ENCODE data around the gene PRKCA.
A peak's percentile ranks its signal among the peaks of the same experiment; 100 is the strongest.

PRKCA gene

GRCh38 chr17:66524877-66525276, 222.5 kb downstream of the PRKCA start:
- Mint-ChIP-seq H3K36me3 (ENCODE audit: low read depth) (peaks cover 63% of the 10 kb centered on the region), H3K4me3 (no peak overlapping the region), H3K4me1 (peaks cover 64% of the 10 kb centered on the region), H3K9me3 (no peaks in the 10 kb centered on the region), H3K27ac (peak overlapping the region; percentile 68), H3K27me3 (no peaks in the 10 kb centered on the region)
- DNase-seq = no peak
- peak; percentile 69 for ATAC-seq

- H3K4me3 Mint-ChIP-seq = no peak overlapping the region
- peaks cover 67% of the 10 kb centered on the region for H3K36me3 Mint-ChIP-seq (ENCODE audit: low read depth)
- peaks cover 67% of the 10 kb centered on the region for H3K4me1 Mint-ChIP-seq
- H3K27me3 Mint-ChIP-seq = no peaks in the 10 kb centered on the region
- H3K9me3 Mint-ChIP-seq = no peaks in the 10 kb centered on the region
- no peak for ATAC-seq
- DNase-seq = no peak
- peak overlapping the region; percentile 2 for H3K27ac Mint-ChIP-seq
These were observed 222.9 kb downstream of the PRKCA start for GRCh38 chr17:66525338-66525737.

GRCh38 chr17:66526827-66527226, 224.4 kb downstream of the PRKCA start:
- Mint-ChIP-seq H3K36me3 (ENCODE audit: low read depth) (peaks cover 63% of the 10 kb centered on the region), H3K27me3 (no peaks in the 10 kb centered on the region), H3K4me1 (peaks cover 61% of the 10 kb centered on the region)

DNA sequence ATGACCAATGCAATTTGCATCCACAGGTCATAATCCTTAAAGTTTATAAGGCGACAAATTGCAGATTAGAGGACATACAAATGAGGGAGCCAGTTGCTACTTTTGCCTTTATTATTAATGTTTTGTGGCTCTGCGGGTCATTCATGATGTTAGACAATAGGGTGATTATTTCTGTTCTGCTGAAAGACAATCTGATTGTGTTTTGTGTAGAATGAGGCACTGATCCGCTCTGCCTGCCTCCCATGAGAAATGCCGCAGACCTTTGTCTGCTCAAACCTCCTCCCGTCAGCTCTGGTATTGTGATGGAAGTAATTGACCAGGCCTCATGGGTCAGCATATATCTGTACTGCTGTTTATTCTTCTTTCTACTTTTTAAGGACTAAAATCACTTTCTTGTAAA, 224.9 kb downstream of the PRKCA start:
- no peak overlapping the region for H3K27ac Mint-ChIP-seq
- no peaks in the 10 kb centered on the region for H3K27me3 Mint-ChIP-seq
- H3K4me3 Mint-ChIP-seq = no peak overlapping the region
- H3K9me3 Mint-ChIP-seq = no peaks in the 10 kb centered on the region
- DNase-seq (no peak), ATAC-seq (no peak)
- H3K36me3 Mint-ChIP-seq (ENCODE audit: low read depth) = peaks cover 59% of the 10 kb centered on the region
- H3K4me1 Mint-ChIP-seq = peaks cover 56% of the 10 kb centered on the region

More at GRCh38 chr17:66526827-66527226, 224.4 kb downstream of the PRKCA start:
- H3K27ac Mint-ChIP-seq = no peak overlapping the region
- ATAC-seq = no peak
- H3K9me3 Mint-ChIP-seq = no peaks in the 10 kb centered on the region
- no peak for DNase-seq
- no peak overlapping the region for H3K4me3 Mint-ChIP-seq

DNA sequence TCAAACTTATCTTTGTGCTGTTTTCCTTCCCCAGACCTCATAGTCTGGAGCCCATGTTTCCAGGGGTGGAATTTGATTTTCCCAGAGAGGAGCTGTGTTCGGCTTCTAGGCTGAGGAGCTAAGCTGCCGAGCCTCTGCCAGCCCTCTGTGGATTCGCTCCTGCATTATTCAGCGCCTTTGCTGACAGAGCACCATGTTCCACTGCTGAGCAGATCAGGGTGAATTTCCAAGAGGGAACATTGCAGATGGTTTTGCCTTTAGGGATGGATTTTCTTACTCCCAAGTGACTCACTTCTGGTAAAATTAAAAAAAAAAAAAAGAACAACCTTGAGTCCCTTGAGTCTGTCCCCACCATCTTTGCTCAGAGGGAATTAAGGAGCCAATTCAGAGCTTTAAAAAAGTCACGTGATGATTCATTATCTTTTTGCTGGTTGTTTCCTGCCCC, 229.5 kb downstream of the PRKCA start:
- DNase-seq (no peak), ATAC-seq (no peak)
- no peak overlapping the region for H3K4me3 Mint-ChIP-seq
- H3K4me1 Mint-ChIP-seq = peaks cover 51% of the 10 kb centered on the region
- no peaks in the 10 kb centered on the region for H3K9me3 Mint-ChIP-seq
- H3K36me3 Mint-ChIP-seq (ENCODE audit: low read depth) = peaks cover 46% of the 10 kb centered on the region
- no peak overlapping the region for H3K27ac Mint-ChIP-seq
- no peaks in the 10 kb centered on the region for H3K27me3 Mint-ChIP-seq

- Mint-ChIP-seq H3K36me3 (ENCODE audit: low read depth) (peaks cover 36% of the 10 kb centered on the region), H3K9me3 (no peaks in the 10 kb centered on the region), H3K4me3 (no peak overlapping the region), H3K4me1 (peaks cover 60% of the 10 kb centered on the region), H3K27me3 (no peaks in the 10 kb centered on the region), H3K27ac (no peak overlapping the region)
- ATAC-seq (no peak), DNase-seq (no peak)
These were observed 231.2 kb downstream of the PRKCA start for GRCh38 chr17:66533572-66533971.

GRCh38 chr17:66533986-66534385, 231.6 kb downstream of the PRKCA start:
- Mint-ChIP-seq H3K27me3 (no peaks in the 10 kb centered on the region), H3K36me3 (ENCODE audit: low read depth) (peaks cover 37% of the 10 kb centered on the region), H3K4me1 (peaks cover 61% of the 10 kb centered on the region)

DNA sequence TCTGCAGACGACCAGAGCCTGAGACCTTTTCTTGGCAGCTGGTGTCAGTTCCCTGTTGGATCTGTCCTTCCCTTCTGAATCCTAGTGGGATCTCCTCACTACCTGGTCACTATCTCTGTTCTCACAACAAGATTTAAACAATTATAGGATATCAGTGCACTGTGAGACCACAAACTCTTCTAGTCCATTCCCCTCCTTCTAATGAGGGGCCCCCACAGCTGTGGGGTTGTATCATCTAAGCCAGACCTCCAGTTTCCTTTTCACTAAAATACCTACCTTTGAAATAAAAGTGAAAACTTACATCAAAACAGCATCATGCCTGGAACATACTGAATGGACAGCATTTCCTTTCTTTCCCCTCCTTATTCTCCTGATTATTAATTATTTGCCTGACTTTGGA, 233.2 kb downstream of the PRKCA start:
- Mint-ChIP-seq H3K4me1 (peaks cover 70% of the 10 kb centered on the region), H3K36me3 (ENCODE audit: low read depth) (peaks cover 29% of the 10 kb centered on the region), H3K27ac (peak overlapping the region; percentile 11), H3K4me3 (no peak overlapping the region), H3K27me3 (no peaks in the 10 kb centered on the region), H3K9me3 (no peaks in the 10 kb centered on the region)
- ATAC-seq (no peak), DNase-seq (no peak)

More at GRCh38 chr17:66533986-66534385, 231.6 kb downstream of the PRKCA start:
- Mint-ChIP-seq H3K4me3 (no peak overlapping the region), H3K27ac (no peak overlapping the region), H3K9me3 (no peaks in the 10 kb centered on the region)
- ATAC-seq (no peak), DNase-seq (no peak)

DNA sequence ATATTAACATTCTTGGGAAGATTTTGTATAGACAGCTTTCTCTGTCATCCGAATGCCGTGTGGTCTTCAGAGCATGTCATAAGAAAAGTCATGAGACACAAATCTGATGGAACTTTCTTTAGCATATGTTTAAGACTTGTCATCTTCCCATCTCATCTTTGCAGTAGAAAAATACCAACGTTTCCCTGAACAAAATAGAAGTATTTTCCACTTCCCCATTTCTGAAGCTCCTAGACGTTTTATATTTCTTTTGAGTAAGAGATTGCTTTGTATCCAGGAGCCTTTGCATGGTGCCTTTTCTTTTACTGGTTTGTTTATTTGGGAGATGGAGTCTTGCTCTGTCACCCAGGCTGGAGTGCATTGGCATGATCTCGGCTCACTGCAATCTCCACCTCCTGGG, 235.1 kb downstream of the PRKCA start:
- ATAC-seq = no peak
- no peak for DNase-seq
- H3K9me3 Mint-ChIP-seq = no peaks in the 10 kb centered on the region
- H3K4me1 Mint-ChIP-seq = peaks cover 81% of the 10 kb centered on the region
- peaks cover 30% of the 10 kb centered on the region for H3K36me3 Mint-ChIP-seq (ENCODE audit: low read depth)
- H3K4me3 Mint-ChIP-seq = no peak overlapping the region
- H3K27me3 Mint-ChIP-seq = no peaks in the 10 kb centered on the region
- H3K27ac Mint-ChIP-seq = no peak overlapping the region

DNA sequence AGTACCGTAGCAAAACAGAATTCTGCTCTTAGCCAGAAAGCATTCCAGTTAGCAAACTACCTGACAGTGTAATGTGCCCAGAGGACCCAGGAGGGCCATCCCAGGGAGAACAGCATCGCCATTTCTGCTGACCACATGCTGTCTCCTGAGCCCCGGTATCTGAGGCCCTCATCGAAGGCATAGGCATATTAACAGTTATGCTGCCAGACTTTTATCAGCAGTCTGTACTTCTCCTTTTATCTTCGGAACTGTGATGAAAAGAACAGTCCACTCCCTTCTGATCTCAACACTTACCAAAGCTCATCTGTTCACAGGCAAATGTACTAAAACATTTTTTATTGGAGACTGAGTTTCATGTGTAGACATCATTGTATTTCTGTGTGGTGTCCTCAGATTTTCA, 236.4 kb downstream of the PRKCA start:
- H3K27ac Mint-ChIP-seq = peak overlapping the region; percentile 18
- no peak overlapping the region for H3K4me3 Mint-ChIP-seq
- DNase-seq (no peak), ATAC-seq (no peak)
- H3K4me1 Mint-ChIP-seq = peaks cover 85% of the 10 kb centered on the region
- H3K36me3 Mint-ChIP-seq (ENCODE audit: low read depth) = peaks cover 33% of the 10 kb centered on the region
- H3K9me3 Mint-ChIP-seq = no peaks in the 10 kb centered on the region
- no peaks in the 10 kb centered on the region for H3K27me3 Mint-ChIP-seq

DNA sequence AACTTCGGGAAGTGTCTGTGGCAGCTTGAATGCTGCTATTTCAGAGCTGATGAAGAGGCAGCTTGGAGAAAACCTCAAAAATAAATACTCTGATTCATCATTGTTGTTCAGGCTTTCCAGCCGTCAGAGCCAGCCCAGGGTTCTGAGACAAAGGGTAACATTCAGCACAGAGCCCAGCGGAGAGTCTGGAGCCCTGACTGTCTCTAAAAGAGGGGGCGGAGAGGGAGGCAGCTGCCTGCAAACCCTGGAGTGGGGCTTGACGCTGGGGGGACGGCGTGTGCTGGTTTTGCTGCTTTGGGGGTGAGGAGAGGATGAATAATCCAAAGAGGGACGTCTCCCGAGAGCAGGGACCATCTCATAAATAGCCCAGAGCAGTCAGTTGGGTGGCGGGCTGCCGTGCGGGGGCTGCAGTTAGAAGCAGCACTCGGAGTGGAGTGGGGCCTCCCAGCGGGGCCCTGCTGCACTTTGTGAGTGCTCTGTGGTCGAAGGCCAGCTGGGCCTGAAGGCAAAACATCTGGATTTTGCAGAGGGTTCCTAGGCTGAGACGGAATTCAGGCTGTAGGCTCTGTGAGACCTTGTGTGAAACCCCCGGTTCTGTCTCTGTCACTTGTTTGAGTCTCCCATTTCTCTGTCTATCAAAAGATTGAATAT, 237.8 kb downstream of the PRKCA start:
- Mint-ChIP-seq H3K4me1 (peaks cover 75% of the 10 kb centered on the region), H3K27me3 (no peaks in the 10 kb centered on the region), H3K36me3 (ENCODE audit: low read depth) (peaks cover 35% of the 10 kb centered on the region), H3K9me3 (no peaks in the 10 kb centered on the region), H3K4me3 (no peak overlapping the region), H3K27ac (peak overlapping the region; percentile 74)
- ATAC-seq (no peak), DNase-seq (no peak)

- DNase-seq (peak; percentile 18), ATAC-seq (peak; percentile 58)
- H3K4me1 Mint-ChIP-seq = peaks cover 76% of the 10 kb centered on the region
- H3K27me3 Mint-ChIP-seq = no peaks in the 10 kb centered on the region
- peak overlapping the region; percentile 74 for H3K27ac Mint-ChIP-seq
- H3K36me3 Mint-ChIP-seq (ENCODE audit: low read depth) = peaks cover 41% of the 10 kb centered on the region
- H3K4me3 Mint-ChIP-seq = peak overlapping the region; percentile 58
- H3K9me3 Mint-ChIP-seq = peaks cover 11% of the 10 kb centered on the region
These were observed 239.2 kb downstream of the PRKCA start for GRCh38 chr17:66541461-66542128.

DNA sequence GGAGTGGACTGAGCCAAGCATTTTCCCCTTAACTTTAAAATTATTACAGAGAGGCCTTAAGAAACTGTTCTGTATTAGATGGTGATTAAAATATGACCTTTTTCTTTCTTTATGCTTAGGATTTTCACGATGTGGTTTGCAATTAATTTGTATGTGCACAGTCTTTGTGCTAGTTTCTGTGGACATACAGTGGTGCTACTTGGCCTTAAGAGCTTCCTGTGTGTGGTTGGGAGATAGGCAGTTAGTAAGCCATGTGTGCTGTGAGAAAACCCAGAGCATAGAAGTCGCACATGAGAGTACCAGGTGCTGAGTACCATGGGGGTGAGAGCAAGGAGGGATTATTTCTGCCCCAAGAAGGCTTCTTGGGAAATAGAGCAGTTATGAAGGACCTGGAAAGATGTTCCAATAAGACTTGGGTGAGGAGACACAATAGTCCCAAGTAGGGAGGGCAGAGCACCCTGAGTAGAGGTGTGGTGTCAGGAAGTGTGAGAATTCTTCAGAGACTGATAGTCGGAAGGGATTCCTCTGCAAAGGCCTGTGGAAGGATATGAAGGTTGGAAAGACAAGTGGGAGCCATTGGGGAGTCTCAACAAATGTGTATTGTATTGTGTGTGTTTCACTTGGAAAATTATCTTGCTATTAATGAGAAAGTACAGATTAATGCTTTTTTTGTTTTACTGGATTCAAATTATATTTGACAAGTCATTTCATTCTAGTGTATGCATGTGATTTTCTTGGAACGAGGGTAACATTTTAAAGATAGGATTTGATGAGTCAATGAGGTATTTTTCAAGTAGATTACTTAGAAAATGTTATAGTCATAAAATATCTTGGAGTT, 239.9 kb downstream of the PRKCA start:
- Mint-ChIP-seq H3K9me3 (peaks cover 16% of the 10 kb centered on the region), H3K4me3 (peak overlapping the region; percentile 52), H3K36me3 (ENCODE audit: low read depth) (peaks cover 47% of the 10 kb centered on the region), H3K4me1 (peaks cover 78% of the 10 kb centered on the region), H3K27me3 (no peaks in the 10 kb centered on the region), H3K27ac (peak overlapping the region; percentile 74)
- ATAC-seq (peak; percentile 88), DNase-seq (peak; percentile 24)

- Mint-ChIP-seq H3K36me3 (ENCODE audit: low read depth) (peaks cover 52% of the 10 kb centered on the region), H3K4me1 (peaks cover 80% of the 10 kb centered on the region), H3K9me3 (peaks cover 16% of the 10 kb centered on the region), H3K27ac (peak overlapping the region; percentile 74), H3K4me3 (no peak overlapping the region), H3K27me3 (no peaks in the 10 kb centered on the region)
- ATAC-seq (no peak), DNase-seq (no peak)
These were observed 240.6 kb downstream of the PRKCA start for GRCh38 chr17:66542967-66543520.
